ENCODE results near the gene RNF187. TPM values are rescaled to one million over a fixed set of nuclear protein-coding genes. Genes with fewer than 3 reads are reported as not detected.
"Not testable (repeated sequence)": the region's sequence is repeated elsewhere in the genome, so short reads cannot be mapped to it uniquely, and the experiment has no call there.

RNF187 gene
- total RNA-seq, 1 donor from 2014 or later: 81.7 TPM

DNA sequence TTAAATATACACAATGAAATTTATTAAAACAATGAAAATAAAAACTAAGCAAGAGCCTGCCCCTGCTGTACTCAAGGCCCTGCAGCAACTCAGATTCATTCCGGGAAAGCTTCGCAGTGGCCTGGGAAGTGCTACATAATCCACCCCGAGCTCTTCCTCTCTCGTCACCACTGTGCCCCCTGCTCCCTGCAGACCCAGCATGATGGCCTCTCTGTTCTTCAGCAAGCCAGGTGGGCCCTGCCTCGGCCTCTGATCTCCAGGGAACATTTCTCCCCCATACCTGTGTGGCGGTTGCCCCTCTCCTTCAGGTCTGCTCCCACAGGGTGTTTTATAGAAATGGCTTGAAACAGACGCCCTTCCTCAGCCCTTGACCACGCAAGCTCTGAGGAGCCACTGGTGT lies 10.6 kb downstream of the RNF187 start:
- ATAC-seq (ENCODE audit: poor library complexity) (no peak), DNase-seq (no peak)
- intact Hi-C loops (cut with DNase I): loop anchor here (10.0 kb wide), 1 partner anchor 373 kb away; no protein-coding TSS in a partner anchor

DNA sequence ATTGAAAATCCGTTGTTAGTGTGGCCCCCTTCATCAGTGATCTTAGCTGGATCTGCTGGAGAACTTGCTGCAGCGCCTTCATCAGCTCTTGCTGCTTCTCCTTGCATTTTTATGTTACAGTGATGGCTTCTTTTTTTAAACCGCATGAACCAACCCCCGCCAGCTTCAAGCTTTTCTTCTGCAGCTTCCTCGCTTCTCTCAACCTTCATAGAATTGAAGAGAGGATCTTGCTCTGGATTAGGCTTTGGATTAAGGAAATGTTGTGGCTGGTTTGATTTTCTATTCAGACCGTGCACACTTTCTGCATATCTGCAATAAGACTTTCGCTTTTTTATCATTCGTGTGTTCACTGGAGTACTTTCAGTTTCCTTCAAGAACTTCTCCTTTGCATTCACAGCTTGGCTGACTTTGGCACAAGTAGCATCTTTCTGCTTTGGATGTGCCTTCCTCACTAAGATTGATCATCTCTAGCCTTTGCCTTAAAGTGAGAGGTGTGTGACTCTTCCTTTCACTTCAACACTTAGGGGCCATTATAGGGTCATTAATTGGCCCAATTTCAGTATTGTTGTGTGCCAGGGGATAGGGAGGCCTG lies 13.1 kb downstream of the RNF187 start:
- intact Hi-C loops (cut with DNase I): no loop called here
- no peak for DNase-seq
- no peak for ATAC-seq (ENCODE audit: poor library complexity)

DNA sequence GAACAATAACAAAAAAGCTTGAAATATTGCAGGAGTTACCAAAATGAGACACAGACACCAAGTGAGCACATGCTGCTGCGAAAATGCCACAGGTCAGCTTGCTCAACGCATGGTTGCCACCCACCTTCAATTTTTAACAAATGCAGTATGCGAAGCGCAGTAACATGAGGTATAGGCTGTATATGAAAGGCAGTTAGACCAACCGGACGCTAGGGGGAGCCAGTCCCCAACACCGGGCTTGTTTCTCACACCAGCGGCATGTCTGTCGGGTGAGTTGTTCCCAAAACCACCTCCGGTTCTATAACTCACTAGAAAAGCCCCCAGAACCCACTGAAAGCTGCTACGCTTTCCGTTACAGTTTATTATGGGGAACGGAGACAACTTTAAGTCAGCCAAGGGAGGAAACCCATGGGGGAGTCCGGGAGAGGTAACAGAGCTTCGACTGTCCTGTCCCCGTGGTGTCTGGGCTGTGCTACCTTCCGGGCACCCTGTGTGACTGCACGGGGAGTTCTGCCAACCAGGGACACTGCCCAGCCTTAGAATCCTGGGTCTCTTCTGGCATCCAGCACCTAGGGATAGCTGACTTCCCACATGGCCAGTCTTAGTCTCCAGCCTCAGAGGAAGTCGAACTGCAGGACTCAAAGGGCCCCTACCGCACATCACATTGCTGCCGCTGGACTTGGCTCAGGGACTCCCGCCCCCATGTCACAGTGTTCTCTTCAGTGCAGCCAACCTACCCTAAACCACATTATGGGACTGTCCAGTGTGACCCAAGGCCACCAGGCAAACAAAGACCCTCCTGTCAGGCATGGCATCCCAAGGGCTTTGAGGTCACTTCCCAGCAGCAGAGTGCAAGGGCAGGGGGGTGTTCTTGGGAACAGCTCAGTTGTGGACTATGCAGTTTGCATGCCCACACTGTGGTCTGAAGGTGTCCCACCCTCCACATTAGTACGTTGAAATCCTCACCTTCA lies 14.0 kb downstream of the RNF187 start:
- DNase-seq (peak; percentile 84), ATAC-seq (ENCODE audit: poor library complexity) (peak; percentile 97)
- intact Hi-C loops (cut with DNase I): no loop called here

DNA sequence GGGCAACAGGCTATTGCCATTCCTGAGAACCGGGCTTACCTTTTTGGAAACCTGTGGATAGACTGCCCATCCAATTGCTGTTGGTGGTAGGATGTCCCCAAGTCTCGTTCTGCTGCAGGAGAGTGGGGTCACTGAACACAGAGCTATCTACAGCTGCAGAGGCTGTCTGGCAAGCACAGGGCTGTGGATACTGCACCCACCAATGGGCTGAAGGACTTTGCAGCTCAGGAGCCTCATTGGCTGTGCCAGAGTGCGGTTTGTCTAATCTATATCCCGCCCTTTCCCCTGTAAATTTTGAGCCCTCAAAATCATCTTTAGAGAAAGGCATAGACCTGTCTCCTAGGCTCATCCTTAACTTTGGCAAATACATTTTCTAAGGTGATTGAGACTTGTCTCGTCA lies 15.3 kb downstream of the RNF187 start:
- ATAC-seq (ENCODE audit: poor library complexity): no peak
- intact Hi-C loops (cut with DNase I): no loop called here
- DNase-seq: no peak

DNA sequence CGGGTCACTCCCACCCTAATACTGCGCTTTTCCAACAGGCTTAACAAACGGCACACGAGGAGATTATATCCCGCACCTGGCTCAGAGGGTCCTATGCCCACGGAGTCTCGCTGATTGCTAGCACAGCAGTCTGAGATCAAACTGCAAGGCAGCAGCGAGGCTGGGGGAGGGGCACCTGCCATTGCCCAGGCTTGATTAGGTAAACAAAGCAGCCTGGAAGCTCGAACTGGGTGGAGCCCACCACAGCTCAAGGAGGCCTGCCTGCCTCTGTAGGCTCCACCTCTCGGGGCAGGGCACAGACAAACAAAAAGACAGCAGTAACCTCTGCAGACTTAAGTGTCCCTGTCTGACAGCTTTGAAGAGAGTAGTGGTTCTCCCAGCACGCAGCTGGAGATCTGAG lies 18.8 kb downstream of the RNF187 start:
- intact Hi-C loops (cut with DNase I); DNase-seq; ATAC-seq (ENCODE audit: poor library complexity): not testable (repeated sequence)

DNA sequence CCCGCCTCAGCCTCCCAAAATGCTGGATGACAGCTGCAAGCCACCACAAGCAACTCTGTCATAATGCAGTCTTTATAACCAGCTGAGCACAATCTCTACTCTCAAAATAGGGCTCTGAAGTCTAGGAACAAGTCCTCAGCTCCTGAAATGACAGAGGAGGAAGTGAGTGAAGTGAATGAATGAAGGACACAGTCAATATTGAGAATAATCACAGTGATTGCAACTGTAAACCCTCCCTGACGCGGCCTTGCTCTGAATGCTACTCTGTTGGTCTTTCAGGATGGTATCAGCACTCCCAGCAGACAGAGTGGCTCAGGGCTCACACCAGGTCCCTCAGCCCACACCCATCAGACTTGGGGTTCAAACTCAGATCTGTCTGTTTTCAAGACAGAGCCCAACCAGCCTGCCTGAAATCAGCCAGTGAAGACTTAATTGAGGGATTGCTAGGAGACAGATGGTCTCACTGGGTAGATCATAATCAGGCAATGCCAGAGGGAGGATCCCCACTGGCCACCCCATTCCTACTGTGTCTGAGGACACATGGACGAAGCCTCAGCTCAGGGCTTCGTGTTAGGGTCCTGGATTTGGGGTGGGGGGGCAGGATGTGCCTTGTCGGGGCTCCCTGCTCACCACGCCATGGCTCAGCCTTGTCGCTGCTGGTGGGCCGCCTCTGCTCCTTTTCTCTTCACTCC lies 20.9 kb downstream of the RNF187 start:
- ATAC-seq (ENCODE audit: poor library complexity): no peak
- intact Hi-C loops (cut with DNase I): no loop called here
- no peak for DNase-seq

DNA sequence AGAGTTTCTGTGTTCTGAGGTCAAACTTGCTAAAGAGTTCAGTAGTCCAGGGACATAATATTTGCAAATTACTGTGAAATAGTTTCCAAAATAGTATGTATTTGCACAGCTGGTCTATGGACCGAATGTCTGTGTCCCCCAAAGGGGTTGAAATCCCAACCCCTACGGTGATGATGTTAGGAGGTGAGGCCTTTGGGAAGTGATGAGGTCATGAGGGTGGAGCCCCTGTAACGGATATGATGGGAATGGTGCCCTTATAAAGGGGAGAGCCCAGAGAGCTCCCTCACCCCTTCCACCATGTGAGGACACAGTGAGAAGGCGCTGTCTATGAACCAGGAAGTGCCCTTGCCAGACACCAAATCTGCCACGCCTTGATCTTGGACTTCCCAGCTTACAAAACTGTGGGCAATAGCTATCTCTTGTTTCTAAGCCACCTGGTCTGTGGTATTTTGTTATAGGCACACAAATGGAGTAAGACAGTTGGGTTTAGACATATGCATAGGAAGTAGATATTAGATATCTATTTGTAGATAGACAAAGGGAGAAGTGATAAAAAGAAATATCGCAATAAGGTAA lies 21.7 kb downstream of the RNF187 start:
- intact Hi-C loops (cut with DNase I): no loop called here
- no peak for ATAC-seq (ENCODE audit: poor library complexity)
- DNase-seq: no peak

DNA sequence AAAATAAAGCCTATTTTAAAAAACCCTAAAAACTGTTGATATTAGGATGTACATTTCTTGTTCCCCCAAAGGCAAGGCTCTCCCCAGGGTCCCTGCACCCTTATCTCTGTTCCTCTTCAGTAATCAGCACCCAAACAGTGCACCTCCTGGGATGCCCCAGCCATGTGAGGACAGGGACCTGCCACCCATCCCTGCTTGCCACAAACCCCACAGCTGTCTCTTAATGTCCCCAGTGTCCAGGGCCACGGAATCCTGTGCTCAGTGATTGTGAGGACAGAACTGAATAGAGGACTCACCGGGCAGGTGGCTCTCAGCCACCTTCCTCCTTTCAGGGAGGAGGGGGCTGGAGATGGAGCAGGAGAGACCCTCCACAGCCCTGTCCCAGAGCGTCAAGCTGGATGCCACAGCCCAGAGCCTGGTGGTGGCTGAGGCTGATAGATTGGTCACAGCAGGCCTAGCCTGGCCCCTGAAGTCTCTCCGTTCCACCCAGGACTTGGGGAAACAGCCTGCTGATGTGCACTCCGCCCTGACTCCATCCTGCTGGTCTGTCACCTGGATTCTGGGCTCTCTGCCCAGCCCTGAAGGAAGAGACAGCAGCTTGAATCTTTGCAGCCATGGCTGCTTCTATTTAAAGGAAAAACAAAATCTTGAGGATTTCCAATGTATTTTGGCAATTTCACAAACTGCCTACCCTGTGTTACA lies 23.1 kb downstream of the RNF187 start:
- DNase-seq (no peak), ATAC-seq (ENCODE audit: poor library complexity) (no peak)

DNA sequence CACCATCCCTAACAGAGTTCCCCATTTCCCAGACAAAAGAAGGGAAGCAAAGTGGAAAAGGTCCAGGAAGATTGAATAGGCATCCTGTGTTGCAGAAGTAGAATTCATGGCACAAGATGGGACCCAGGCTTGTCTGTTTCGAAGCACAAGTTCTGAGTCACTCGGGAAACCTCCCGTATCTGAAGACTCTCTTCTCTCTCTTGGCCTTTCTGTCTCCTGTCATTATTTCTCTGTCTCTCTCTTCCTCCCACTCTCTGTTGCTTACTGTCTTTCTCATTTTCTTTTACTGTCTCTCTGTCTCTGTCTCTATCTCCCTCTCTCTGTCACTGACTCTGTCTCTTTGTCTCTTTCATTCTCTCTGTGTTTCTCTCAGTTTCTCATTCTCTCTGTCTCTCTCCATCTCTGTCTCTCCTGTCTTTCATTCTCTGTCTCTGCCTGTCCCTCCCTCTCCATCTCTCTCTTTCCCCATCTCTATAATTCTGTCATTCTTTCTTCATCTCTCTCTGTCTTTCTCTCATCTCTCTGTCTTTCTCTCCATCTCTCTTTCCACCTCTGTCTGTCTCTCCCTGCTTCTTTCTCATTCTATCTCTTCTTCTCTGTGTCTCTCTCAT lies 23.7 kb downstream of the RNF187 start:
- DNase-seq (no peak), ATAC-seq (ENCODE audit: poor library complexity) (no peak)
- intact Hi-C loops (cut with DNase I): loop anchor here (5.0 kb wide), 1 partner anchor 379 kb away; no protein-coding TSS in a partner anchor

More for the DNA sequence above, 23.1 kb downstream of the RNF187 start:
- intact Hi-C loops (cut with DNase I): loop anchor here (5.0 kb wide), 1 partner anchor 378 kb away; no protein-coding TSS in a partner anchor

DNA sequence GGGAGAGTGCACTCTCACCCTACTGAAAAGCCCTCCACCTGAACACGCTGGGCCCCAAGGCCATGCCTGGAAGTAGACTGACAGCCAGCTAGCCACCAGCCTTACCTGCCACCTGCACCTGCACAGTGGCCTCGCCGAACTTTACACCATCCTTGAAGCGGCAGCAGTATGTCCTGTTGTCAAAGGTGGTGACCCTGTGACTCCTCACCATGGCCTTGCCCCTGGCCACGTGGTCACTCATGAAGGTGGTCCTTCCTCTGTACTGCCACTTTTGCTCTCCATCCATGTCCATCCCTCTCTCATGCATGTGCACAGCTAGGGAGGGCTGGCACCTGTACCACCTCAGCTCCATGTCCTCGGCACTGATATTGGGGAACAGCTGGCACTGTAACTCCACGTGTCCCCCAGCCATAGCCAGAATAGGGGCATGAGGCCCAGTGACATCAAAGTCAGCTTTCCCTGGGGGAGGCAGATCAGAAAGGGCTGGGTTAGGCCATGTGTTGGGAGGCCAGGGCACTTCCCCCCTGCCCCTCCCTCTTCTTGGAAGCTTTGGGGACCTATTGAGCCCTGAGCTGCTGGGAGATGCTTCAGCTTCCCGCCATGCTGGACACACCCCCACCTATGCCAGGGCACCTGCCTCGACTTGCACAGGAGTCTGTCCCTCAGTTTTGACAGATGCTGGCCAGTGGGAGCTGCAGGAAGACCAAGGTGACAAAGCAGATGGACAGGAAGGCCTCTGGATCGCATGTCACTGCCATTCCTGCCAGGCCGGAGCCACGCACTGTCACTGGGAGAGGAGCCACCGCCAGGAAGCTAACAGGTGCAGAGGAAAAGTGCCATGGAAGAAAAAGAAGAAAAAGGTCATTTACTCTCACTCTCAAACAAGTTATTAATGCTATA lies 24.6 kb downstream of the RNF187 start:
- intact Hi-C loops (cut with DNase I): loop anchor here (5.0 kb wide), 1 partner anchor 379 kb away; no protein-coding TSS in a partner anchor
- no peak for DNase-seq
- no peak for ATAC-seq (ENCODE audit: poor library complexity)

DNA sequence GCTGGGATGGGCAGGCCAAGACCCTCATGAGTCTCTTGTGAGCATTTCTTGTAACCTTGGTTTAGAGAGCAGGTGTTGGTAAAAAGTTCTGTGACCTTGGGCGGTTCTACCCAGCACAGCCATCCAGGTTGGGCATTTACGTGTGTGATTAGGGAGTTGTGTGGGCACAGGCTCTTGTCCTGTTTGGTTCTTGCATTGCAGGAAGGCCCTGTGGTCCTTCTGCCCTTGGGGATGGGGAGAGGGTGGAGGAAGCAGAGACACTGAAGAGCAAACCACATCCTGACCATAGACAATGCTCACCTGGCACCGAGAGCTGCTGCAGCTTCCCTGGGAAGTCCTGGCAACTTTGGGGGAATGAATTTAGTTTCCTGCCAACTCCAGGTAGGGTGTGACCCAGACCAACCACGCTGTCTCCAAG lies 25.6 kb downstream of the RNF187 start:
- intact Hi-C loops (cut with DNase I): loop anchor here (5.0 kb wide), 1 partner anchor 380 kb away; no protein-coding TSS in a partner anchor
- no peak for DNase-seq
- ATAC-seq (ENCODE audit: poor library complexity): no peak

DNA sequence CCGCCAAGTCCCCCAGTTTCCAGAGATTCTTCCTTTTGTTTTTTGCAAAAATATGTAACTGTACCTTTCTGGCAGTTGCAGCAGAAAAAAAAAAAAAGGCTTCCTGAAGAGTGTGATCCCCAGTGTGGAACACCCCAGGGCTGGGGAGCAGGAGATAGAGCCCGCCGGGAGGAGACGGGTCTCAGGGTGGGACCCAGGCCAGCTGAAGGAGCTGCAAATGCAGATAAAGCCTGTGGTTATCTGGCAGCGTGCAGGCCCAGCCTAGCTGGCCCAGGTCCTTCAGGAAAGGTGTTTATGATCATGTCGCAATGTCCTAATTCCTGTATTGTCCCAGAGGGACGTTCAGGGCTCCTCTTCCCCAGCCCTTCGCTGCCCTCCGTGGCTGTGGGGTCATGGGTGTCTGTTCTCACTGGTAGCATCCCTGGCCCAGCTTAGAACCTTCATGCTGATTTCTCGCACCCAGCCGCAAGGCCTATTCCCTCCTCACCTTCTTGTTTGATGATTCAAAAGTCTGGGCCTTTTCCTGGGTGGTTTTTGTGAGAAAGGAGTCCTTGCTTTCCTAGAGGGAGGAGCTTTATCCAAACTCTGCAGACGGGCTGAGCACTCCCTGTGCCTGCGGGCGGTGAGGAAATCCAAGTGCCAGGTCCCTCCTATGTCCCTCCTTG lies 26.2 kb downstream of the RNF187 start:
- DNase-seq: no peak
- intact Hi-C loops (cut with DNase I): loop anchor here (5.0 kb wide), 1 partner anchor 381 kb away; no protein-coding TSS in a partner anchor
- ATAC-seq (ENCODE audit: poor library complexity): no peak

DNA sequence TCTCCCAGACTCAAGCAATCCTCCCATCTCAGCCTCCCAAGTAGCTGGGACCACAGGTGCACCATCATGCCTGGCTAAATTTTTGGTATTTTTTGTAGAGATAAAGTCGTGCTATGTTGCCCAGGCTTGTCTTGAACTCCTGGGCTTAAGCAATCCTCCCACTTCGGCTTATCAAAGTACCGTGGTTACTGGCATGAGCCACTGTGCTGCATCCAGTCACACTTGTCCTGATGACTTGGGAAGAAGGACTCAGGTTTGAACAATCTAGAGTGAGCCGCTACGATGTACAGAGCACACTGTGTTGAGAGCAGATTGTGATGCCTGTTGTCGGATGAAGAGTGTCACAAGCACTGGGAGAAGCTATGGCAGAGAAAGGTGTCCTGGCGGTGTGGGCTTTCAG lies 27.2 kb downstream of the RNF187 start:
- DNase-seq (no peak), ATAC-seq (ENCODE audit: poor library complexity) (peak; percentile 70)
- intact Hi-C loops (cut with DNase I): loop anchor here (5.0 kb wide), 1 partner anchor 382 kb away; no protein-coding TSS in a partner anchor

DNA sequence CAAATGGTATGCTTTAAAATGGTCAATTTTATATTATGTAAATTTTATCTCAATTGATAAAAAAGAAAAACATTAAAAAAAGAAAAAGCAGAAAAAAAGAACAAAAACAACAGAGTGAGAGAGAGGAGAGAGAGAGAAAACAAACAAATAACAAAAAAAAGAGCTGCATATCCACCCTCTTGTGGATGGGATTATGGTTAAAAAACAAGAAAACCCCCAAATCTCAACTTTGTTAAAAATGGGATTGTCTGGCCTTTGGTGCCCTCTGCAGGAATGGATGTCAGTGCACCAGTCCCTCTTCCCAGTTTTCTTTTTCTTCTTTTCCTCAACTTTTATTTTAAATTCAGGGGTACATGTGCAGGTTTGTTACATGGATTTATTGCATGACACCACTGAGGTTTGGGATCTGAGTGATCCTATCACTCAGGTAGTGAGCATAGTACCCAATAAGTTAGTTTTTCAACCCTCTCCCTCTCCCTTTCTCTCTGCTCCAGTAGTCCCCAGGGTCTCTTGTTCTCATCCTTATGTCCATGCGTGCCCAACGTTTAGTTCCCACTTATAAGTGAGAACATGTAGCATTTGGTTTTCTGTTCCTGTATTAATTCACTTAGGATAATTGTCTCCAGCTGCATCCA lies 28.1 kb downstream of the RNF187 start:
- DNase-seq (no peak), ATAC-seq (ENCODE audit: poor library complexity) (peak; percentile 50)

DNA sequence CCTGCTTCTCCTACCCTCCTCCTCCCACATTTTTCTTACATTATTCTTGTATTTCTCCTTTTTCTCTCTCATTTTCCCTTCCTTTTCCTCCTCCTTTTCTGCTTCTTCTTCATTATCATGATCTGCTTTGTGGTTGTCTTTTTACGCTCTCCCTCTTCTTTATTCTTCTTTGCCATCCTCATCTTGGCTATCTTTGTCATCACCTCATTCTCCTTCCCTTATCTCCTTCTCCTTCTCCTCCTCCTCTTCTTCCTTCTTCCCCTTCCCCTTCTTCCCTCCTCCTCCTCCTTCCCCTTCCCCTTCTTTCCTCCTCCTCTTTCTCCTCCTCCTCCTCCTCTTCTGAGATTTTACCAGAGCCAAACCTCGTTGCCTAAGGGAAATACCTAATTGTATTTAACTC lies 30.5 kb downstream of the RNF187 start:
- no peak for DNase-seq
- ATAC-seq (ENCODE audit: poor library complexity): no peak
- intact Hi-C loops (cut with DNase I): no loop called here

More for the DNA sequence above, 28.1 kb downstream of the RNF187 start:
- intact Hi-C loops (cut with DNase I): no loop called here

DNA sequence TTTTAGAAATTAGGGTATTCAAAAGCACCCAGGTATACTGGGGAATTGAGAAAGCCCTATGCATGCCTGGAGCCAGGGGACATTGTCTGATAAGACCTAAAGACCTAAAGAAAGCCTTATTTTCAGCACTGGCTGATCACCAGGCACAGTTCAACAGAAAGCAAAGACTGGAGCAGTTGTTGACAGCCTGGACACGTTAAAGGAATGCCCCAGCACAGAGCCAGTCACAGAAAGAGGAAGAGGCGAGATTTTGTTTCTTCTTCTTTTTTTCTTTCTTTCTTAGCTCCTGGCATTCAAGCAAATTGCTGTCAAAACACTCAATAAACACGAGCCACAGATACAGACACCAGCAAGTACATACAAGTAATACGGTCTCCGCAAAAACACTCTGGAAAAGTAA lies 40.4 kb downstream of the RNF187 start:
- peak; percentile 84 for ATAC-seq (ENCODE audit: poor library complexity)
- no peak for DNase-seq
- intact Hi-C loops (cut with DNase I): no loop called here
